Measurements from ENCODE around the gene EPOP.

DNA sequence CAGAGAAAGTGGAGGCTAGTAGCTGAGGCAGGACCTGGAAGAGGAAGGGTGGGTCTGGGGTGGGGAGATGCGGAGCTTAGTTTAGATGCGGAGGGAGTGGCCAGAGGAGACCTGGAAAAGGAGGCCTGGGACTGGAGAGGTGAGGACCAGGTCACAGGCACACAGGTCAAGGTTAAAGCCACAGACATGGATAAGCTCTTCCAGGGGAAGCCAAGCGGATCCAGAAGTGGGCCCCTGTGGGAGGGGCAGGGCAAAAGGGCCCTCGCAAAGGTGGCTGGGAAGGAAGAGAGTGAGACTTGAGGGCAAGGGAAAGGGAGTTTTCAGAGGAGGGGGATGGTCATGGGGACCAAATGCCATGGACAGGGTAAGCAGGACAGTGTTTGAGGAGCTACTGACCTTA is 16.4 kb upstream of the EPOP start:
- TF ChIP-seq, protein P1, sequence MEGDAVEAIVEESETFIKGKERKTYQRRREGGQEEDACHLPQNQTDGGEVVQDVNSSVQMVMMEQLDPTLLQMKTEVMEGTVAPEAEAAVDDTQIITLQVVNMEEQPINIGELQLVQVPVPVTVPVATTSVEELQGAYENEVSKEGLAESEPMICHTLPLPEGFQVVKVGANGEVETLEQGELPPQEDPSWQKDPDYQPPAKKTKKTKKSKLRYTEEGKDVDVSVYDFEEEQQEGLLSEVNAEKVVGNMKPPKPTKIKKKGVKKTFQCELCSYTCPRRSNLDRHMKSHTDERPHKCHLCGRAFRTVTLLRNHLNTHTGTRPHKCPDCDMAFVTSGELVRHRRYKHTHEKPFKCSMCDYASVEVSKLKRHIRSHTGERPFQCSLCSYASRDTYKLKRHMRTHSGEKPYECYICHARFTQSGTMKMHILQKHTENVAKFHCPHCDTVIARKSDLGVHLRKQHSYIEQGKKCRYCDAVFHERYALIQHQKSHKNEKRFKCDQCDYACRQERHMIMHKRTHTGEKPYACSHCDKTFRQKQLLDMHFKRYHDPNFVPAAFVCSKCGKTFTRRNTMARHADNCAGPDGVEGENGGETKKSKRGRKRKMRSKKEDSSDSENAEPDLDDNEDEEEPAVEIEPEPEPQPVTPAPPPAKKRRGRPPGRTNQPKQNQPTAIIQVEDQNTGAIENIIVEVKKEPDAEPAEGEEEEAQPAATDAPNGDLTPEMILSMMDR (conservative IDR thresholded peaks at IDR 0.05) = no peak
- TF ChIP-seq EZH2 (IDR thresholded peaks at IDR 0.05; ENCODE audit: low read depth) = no peak
